Ascending aorta (tissue), 2 donors: ENCODE measurements around the gene DCP1A. TPM values are rescaled to one million over a fixed set of nuclear protein-coding genes. Genes with fewer than 3 reads are reported as not detected.
"Not testable (repeated sequence)": the region's sequence is repeated elsewhere in the genome, so short reads cannot be mapped to it uniquely, and the experiment has no call there.

Experiments used
- DNase-seq, 2 donors: peaks; one replicate each; pipeline ENCODE4 v3.0.0-alpha.2; 2019; ENCODE audit warnings: low spot score in 2 of 2
- H3K27ac ChIP-seq, 2 donors: fragments of 200-600 bp; sonication (generic); one replicate each; pipeline ENCODE4 v1.5.1; 2016 to 2017; ENCODE audit warnings: mild to moderate bottlenecking in 1 of 2
- H3K27me3 ChIP-seq: fragments of 200-600 bp; sonication (generic); one replicate; pipeline ENCODE4 v1.5.1; 2017
- H3K36me3 ChIP-seq, 2 donors: fragments of 200-600 bp; sonication (generic); one replicate each; pipeline ENCODE4 v1.5.1; 2016
- H3K4me1 ChIP-seq, 2 donors: fragments of 200-600 bp; sonication (generic); one replicate each; pipeline ENCODE4 v1.5.1; 2016 to 2017; ENCODE audit warnings: mild to moderate bottlenecking in 1 of 2
- H3K4me3 ChIP-seq, 2 donors: fragments of 200-600 bp; sonication (generic); one replicate each; pipeline ENCODE4 v1.5.1; 2016 to 2017; ENCODE audit warnings: mild to moderate bottlenecking in 1 of 2
- H3K9me3 ChIP-seq, 2 donors: fragments of 200-600 bp; sonication (generic); one replicate each; pipeline ENCODE4 v1.5.1; 2016
- CTCF ChIP-seq, 3 experiments: fragments of 200-600 bp in 2 of 3; fragments of 450-650 bp in 1 of 3; sonication (generic) in 2 of 3; IDR thresholded peaks; one replicate each; pipeline ENCODE4 v1.5.1; 2016 to 2019; ENCODE audit warnings: antibody characterized with exemption in 3 of 3, mild to moderate bottlenecking in 1 of 3, moderate library complexity in 1 of 3
- intact Hi-C: fragments of 100-400 bp; cut with DNase I; formaldehyde crosslinking; loops from one replicate; pipeline ENCODE4 v1.15.1; 2023
- total RNA-seq: library from RNA; depleted of rRNA; stranded (reverse); fragments of >200 nt; gene quantifications from one replicate; pipeline ENCODE4 v1.1.0, GENCODE V29; 2016

Gene DCP1A
- total RNA-seq, 1 donor from 2014 or later = 21.7 TPM

GRCh38 chr3:53278667-53279066 lies 68.7 kb downstream of the DCP1A start:
- Histone ChIP-seq H3K27ac (no peak overlapping the region), H3K36me3 (no peaks in the 10 kb centered on the region), H3K27me3 (no peaks in the 10 kb centered on the region), H3K4me3 (no peak overlapping the region), H3K9me3 (no peaks in the 10 kb centered on the region), H3K4me1 (no peaks in the 10 kb centered on the region)
- DNase-seq = no peak
- no peak for TF ChIP-seq CTCF (IDR thresholded peaks at IDR 0.05)
- intact Hi-C loops = no loop called here

GRCh38 chr3:53274938-53275605 lies 72.3 kb downstream of the DCP1A start:
- no peak overlapping the region for H3K27ac ChIP-seq
- peaks cover 4 to 8% of the 10 kb centered on the region in 2 donors for H3K4me1 ChIP-seq
- TF ChIP-seq CTCF (IDR thresholded peaks at IDR 0.05) = no peak
- no peaks in the 10 kb centered on the region for H3K27me3 ChIP-seq
- no peak for DNase-seq
- H3K36me3 ChIP-seq = no peaks in the 10 kb centered on the region
- intact Hi-C loops = no loop called here
- no peak overlapping the region for H3K4me3 ChIP-seq
- no peaks in the 10 kb centered on the region for H3K9me3 ChIP-seq

GRCh38 chr3:53273146-53273670 lies 74.1 kb downstream of the DCP1A start:
- H3K36me3 ChIP-seq = no peaks in the 10 kb centered on the region
- H3K4me1 ChIP-seq = peaks cover 11 to 14% of the 10 kb centered on the region in 2 donors
- no peak overlapping the region for H3K4me3 ChIP-seq
- intact Hi-C loops = no loop called here
- TF ChIP-seq CTCF (IDR thresholded peaks at IDR 0.05) = no peak
- peak in 1 of 2 donors; percentile 55 for DNase-seq
- H3K27me3 ChIP-seq = no peaks in the 10 kb centered on the region
- H3K9me3 ChIP-seq = no peaks in the 10 kb centered on the region
- no peak overlapping the region for H3K27ac ChIP-seq

GRCh38 chr3:53269888-53270880 lies 77.2 kb downstream of the DCP1A start:
- Histone ChIP-seq H3K27me3 (no peaks in the 10 kb centered on the region), H3K9me3 (no peaks in the 10 kb centered on the region), H3K4me3 (peak overlapping the region in 1 of 2 donors; percentile 15), H3K36me3 (no peaks in the 10 kb centered on the region), H3K4me1 (peaks cover 11 to 14% of the 10 kb centered on the region in 2 donors), H3K27ac (peak overlapping the region; percentile 83 to 97)
- DNase-seq = peak; percentile 90 to 97
- peak in 1 of 3 experiments; percentile 29 for TF ChIP-seq CTCF (IDR thresholded peaks at IDR 0.05)
- intact Hi-C loops = no loop called here

DNA sequence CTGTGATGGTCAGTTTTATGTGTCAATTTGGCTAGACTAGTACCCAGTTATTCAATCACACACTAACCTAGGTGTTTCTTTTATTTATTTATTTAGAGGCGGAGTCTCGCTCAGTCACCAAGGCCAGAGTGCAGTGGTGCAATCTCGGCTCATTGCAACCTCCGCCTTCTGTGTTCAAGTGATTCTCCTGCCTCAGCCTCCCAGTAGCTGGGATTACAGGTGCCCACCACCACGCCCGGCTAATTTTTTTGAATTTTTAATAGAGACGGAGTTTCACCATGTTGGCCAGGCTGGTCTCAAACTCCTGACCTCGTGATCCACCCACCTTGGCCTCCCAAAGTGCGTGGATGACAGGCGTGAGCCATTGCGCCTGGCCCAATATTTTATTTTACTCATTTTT lies 78.2 kb downstream of the DCP1A start:
- H3K9me3 ChIP-seq, H3K4me3 ChIP-seq, intact Hi-C loops, H3K36me3 ChIP-seq, H3K27me3 ChIP-seq, DNase-seq: not testable (repeated sequence)
- Histone ChIP-seq H3K27ac (peak overlapping the region; percentile 83 to 97), H3K4me1 (peaks cover 11 to 14% of the 10 kb centered on the region in 2 donors)
